Ovary (tissue), 3 donors: ENCODE data around the gene CREG2.

Experiments used
- EP300 ChIP-seq: sonication (generic); formaldehyde crosslinking; IDR thresholded peaks from one replicate; pipeline ENCODE4 v1.6.1; 2017; ENCODE audit warnings: antibody characterized with exemption
- POLR2A ChIP-seq: fragments of 450-650 bp; IDR thresholded peaks from one replicate; pipeline ENCODE4 v1.6.1; 2017; ENCODE audit warnings: antibody characterized with exemption, mild to moderate bottlenecking, moderate library complexity
- TF ChIP-seq, protein P1 (sequence below), 3 donors: fragments of 450-650 bp in 2 of 3; fragments of 200-600 bp in 1 of 3; IDR thresholded peaks; one replicate each; pipeline versions ENCODE4 v1.5.1 to v1.8.0; 2016 to 2022; ENCODE audit warnings: antibody characterized with exemption in 3 of 3, mild to moderate bottlenecking in 1 of 3
- donor health status: DM: no; HTN: no; CAD: no.

DNA sequence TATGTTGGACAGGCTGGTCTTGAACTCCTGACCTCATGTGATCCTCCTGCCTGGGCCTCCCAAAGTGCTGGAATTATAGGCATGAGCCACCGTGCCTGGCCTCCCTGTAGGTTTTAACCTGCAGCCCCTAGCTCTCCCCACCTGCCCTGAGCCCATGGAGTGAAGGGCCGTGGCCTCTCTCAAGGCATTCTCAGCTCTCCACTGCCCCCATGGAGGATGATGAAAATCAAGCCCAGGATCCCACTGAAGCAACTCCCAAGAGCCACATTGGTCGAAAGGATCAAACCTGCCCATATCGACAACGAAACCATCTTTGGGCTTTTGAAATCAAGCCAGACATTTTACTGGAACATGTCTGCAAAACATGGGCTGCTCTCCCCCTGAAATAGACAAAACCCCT is 22.4 kb upstream of the CREG2 start:
- no peak for TF ChIP-seq POLR2A
- TF ChIP-seq, protein P1, sequence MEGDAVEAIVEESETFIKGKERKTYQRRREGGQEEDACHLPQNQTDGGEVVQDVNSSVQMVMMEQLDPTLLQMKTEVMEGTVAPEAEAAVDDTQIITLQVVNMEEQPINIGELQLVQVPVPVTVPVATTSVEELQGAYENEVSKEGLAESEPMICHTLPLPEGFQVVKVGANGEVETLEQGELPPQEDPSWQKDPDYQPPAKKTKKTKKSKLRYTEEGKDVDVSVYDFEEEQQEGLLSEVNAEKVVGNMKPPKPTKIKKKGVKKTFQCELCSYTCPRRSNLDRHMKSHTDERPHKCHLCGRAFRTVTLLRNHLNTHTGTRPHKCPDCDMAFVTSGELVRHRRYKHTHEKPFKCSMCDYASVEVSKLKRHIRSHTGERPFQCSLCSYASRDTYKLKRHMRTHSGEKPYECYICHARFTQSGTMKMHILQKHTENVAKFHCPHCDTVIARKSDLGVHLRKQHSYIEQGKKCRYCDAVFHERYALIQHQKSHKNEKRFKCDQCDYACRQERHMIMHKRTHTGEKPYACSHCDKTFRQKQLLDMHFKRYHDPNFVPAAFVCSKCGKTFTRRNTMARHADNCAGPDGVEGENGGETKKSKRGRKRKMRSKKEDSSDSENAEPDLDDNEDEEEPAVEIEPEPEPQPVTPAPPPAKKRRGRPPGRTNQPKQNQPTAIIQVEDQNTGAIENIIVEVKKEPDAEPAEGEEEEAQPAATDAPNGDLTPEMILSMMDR (IDR thresholded peaks at IDR 0.05): no peak
- TF ChIP-seq EP300: no peak
